GM12872 (cell line): ENCODE measurements around the gene PVR.

Experiments
- CTCF ChIP-seq: IDR thresholded peaks from 3 replicates; pipeline ENCODE4 v1.5.1; 2011; ENCODE audit warnings: low read depth, mild to moderate bottlenecking, low read length, moderate library complexity; ENCODE audit not compliant: insufficient read depth

The PVR gene

GRCh38 chr19:44703336-44704078, 59.8 kb downstream of the PVR start:
- no peak for TF ChIP-seq CTCF

GRCh38 chr19:44704982-44705381, 61.3 kb downstream of the PVR start:
- TF ChIP-seq CTCF: no peak

- no peak for TF ChIP-seq CTCF
Observed at GRCh38 chr19:44705502-44706010, 61.8 kb downstream of the PVR start.

GRCh38 chr19:44706506-44707236, 63.0 kb downstream of the PVR start:
- TF ChIP-seq CTCF: no peak

- no peak for TF ChIP-seq CTCF
Observed at GRCh38 chr19:44707794-44708193, 64.1 kb downstream of the PVR start.

GRCh38 chr19:44708940-44709339, 65.2 kb downstream of the PVR start:
- TF ChIP-seq CTCF: no peak

- no peak for TF ChIP-seq CTCF
Observed at GRCh38 chr19:44710483-44710882, 66.8 kb downstream of the PVR start.
